CD8-positive, alpha-beta memory T cell (primary cell): ENCODE data around the gene APBA3. TPM values are rescaled to one million over a fixed set of nuclear protein-coding genes. Genes with fewer than 3 reads are reported as not detected.
A peak's percentile ranks its signal among the peaks of the same experiment; 100 is the strongest.

Experiments
- CTCF ChIA-PET: fragments of 350-600 bp; sonication (Branson Sonifier 250); formaldehyde crosslinking; loops from one replicate; lab custom pipeline; 2021; ENCODE audit warnings: antibody characterized with exemption; lab: Charles Lee
- POLR2A ChIA-PET: fragments of 350-600 bp; sonication (Branson Sonifier 250); formaldehyde crosslinking; loops from one replicate; lab custom pipeline; 2021; ENCODE audit warnings: antibody characterized with exemption; lab: Charles Lee
- DNase-seq, 5 donors: peaks; one replicate each; pipeline versions ENCODE4 v3.0.0 to v3.0.0-alpha.2; 2020 to 2022; ENCODE audit warnings: mixed read lengths in 1 of 5
- H3K27ac ChIP-seq: one replicate; pipeline ENCODE4 v1.7.0; 2013; ENCODE audit warnings: low read depth, mild to moderate bottlenecking, low read length, moderate library complexity
- H3K27me3 ChIP-seq: 2 replicates; pipeline ENCODE4 v1.7.0; 2013; ENCODE audit warnings: low read length, mild to moderate bottlenecking; ENCODE audit not compliant: insufficient read depth, poor library complexity, severe bottlenecking
- H3K36me3 ChIP-seq: 2 replicates; pipeline ENCODE4 v1.7.0; 2013; ENCODE audit warnings: mild to moderate bottlenecking, low read length, moderate library complexity; ENCODE audit not compliant: insufficient read depth
- H3K4me1 ChIP-seq: 2 replicates; pipeline ENCODE4 v1.7.0; 2013; ENCODE audit warnings: mild to moderate bottlenecking, low read length, moderate library complexity; ENCODE audit not compliant: insufficient read depth
- H3K4me3 ChIP-seq: 2 replicates; pipeline ENCODE4 v1.7.0; 2013; ENCODE audit warnings: mild to moderate bottlenecking, low read length
- H3K9me3 ChIP-seq: 2 replicates; pipeline ENCODE4 v1.7.0; 2013; ENCODE audit warnings: mild to moderate bottlenecking, low read length
- H3K27ac Mint-ChIP-seq, 8 donors: one replicate each; pipeline ENCODE4 v1.8.0; 2020 to 2021; ENCODE audit warnings: mixed read lengths in 8 of 8, mild to moderate bottlenecking in 6 of 8, inconsistent platforms in 3 of 8, moderate library complexity in 3 of 8
- H3K27me3 Mint-ChIP-seq, 2 donors: one replicate each; pipeline ENCODE4 v1.8.0; 2020 to 2021; ENCODE audit warnings: mixed read lengths in 2 of 2, mild to moderate bottlenecking in 1 of 2, moderate library complexity in 1 of 2
- H3K36me3 Mint-ChIP-seq, 3 donors: one replicate each; pipeline ENCODE4 v1.8.0; 2020 to 2021; ENCODE audit warnings: mixed read lengths in 3 of 3, inconsistent platforms in 1 of 3, mild to moderate bottlenecking in 1 of 3
- H3K4me1 Mint-ChIP-seq, 3 donors: one replicate each; pipeline ENCODE4 v1.8.0; 2020 to 2021; ENCODE audit warnings: mixed read lengths in 3 of 3, inconsistent platforms in 1 of 3, mild to moderate bottlenecking in 1 of 3
- H3K4me3 Mint-ChIP-seq, 7 donors: one replicate each; pipeline ENCODE4 v1.8.0; 2020 to 2021; ENCODE audit warnings: mixed read lengths in 7 of 7, mild to moderate bottlenecking in 6 of 7, moderate library complexity in 4 of 7, inconsistent platforms in 2 of 7
- H3K9me3 Mint-ChIP-seq, 5 donors: one replicate each; pipeline ENCODE4 v1.8.0; 2020 to 2022; ENCODE audit warnings: mixed read lengths in 5 of 5, mild to moderate bottlenecking in 3 of 5, moderate library complexity in 2 of 5, inconsistent platforms in 1 of 5
- polyA plus RNA-seq: library from polyadenylated mRNA; unstranded; fragments of 300-500 nt; fragmentation: Illumina TruSeq; gene quantifications from one replicate; pipeline ENCODE4 v1.2.3, GENCODE V29; 2021
- total RNA-seq, 2 experiments: library from RNA; stranded (reverse); gene quantifications; one replicate each; pipeline ENCODE4 v1.2.3, GENCODE V29; 2021

The APBA3 gene
- total and polyA plus RNA-seq, 3 experiments from 2014 or later, result 36.3 to 40.8 (median 39.0) TPM

- Histone ChIP-seq H3K36me3 (peaks cover 17% of the 10 kb centered on the region), H3K27me3 (no peaks in the 10 kb centered on the region), H3K27ac (no peak overlapping the region), H3K9me3 (no peaks in the 10 kb centered on the region), H3K4me3 (no peak overlapping the region), H3K4me1 (no peaks in the 10 kb centered on the region)
- Mint-ChIP-seq H3K4me1 (peaks cover 10 to 15% (median 12%) of the 10 kb centered on the region in 3 donors), H3K27ac (no peak overlapping the region), H3K9me3 (no peaks in the 10 kb centered on the region), H3K36me3 (peaks cover 5 to 54% (median 7%) of the 10 kb centered on the region in 3 donors), H3K27me3 (no peaks in the 10 kb centered on the region), H3K4me3 (no peak overlapping the region)
- ChIA-PET POLR2A (no interaction called here), CTCF (interaction anchor here (1.2 kb wide), 1 partner anchor 71 kb away, joined by 3 read pairs; no protein-coding TSS in a partner anchor)
- DNase-seq, result no peak
Measured at GRCh38 chr19:3751236-3751635, 10.3 kb downstream of the APBA3 start.

- peaks cover 3 to 46% (median 7%) of the 10 kb centered on the region in 3 donors for H3K36me3 Mint-ChIP-seq
- no peak overlapping the region for H3K27ac Mint-ChIP-seq
- H3K4me3 ChIP-seq, result no peak overlapping the region
- no peaks in the 10 kb centered on the region for H3K9me3 ChIP-seq
- DNase-seq, result no peak
- H3K9me3 Mint-ChIP-seq, result no peaks in the 10 kb centered on the region
- CTCF ChIA-PET, result interaction anchor here (1.9 kb wide), 1 partner anchor 12 kb away, joined by 4 read pairs; the partner anchor contains the start of gene MRPL54
- POLR2A ChIA-PET, result interaction anchor here (0.6 kb wide), 1 partner anchor 13 kb away, joined by 3 read pairs; no protein-coding TSS in a partner anchor
- H3K27me3 ChIP-seq, result no peaks in the 10 kb centered on the region
- no peak overlapping the region for H3K27ac ChIP-seq
- peaks cover 17% of the 10 kb centered on the region for H3K36me3 ChIP-seq
- H3K4me1 ChIP-seq, result no peaks in the 10 kb centered on the region
- peaks cover 5 to 8% (median 6%) of the 10 kb centered on the region in 3 donors for H3K4me1 Mint-ChIP-seq
- no peaks in the 10 kb centered on the region for H3K27me3 Mint-ChIP-seq
- no peak overlapping the region for H3K4me3 Mint-ChIP-seq
Measured at GRCh38 chr19:3750211-3750610, 11.3 kb downstream of the APBA3 start.

GRCh38 chr19:3748965-3749364 lies 12.5 kb downstream of the APBA3 start:
- POLR2A ChIA-PET, result interaction anchor here (0.7 kb wide), 1 partner anchor 1847 kb away, joined by 7 read pairs; no protein-coding TSS in a partner anchor
- Mint-ChIP-seq H3K9me3 (no peaks in the 10 kb centered on the region), H3K27ac (peak overlapping the region in 1 of 8 donors; percentile 32), H3K4me1 (no peaks in the 10 kb centered on the region), H3K36me3 (peaks cover 3 to 35% (median 7%) of the 10 kb centered on the region in 3 donors), H3K4me3 (no peak overlapping the region), H3K27me3 (no peaks in the 10 kb centered on the region)
- CTCF ChIA-PET, result interaction anchor here (0.9 to 1.9 kb wide), 2 partner anchors 14 to 39 kb away, joined by 3 to 4 read pairs; partner anchors contain the start of gene MRPL54
- no peak overlapping the region for H3K27ac ChIP-seq
- H3K36me3 ChIP-seq, result peaks cover 17% of the 10 kb centered on the region
- no peaks in the 10 kb centered on the region for H3K27me3 ChIP-seq
- H3K9me3 ChIP-seq, result no peaks in the 10 kb centered on the region
- H3K4me1 ChIP-seq, result no peaks in the 10 kb centered on the region
- no peak for DNase-seq
- no peak overlapping the region for H3K4me3 ChIP-seq

GRCh38 chr19:3746371-3747056 lies 15.0 kb downstream of the APBA3 start:
- Histone ChIP-seq H3K27me3 (no peaks in the 10 kb centered on the region), H3K36me3 (peaks cover 15% of the 10 kb centered on the region), H3K27ac (no peak overlapping the region), H3K4me3 (no peak overlapping the region), H3K4me1 (no peaks in the 10 kb centered on the region), H3K9me3 (no peaks in the 10 kb centered on the region)
- H3K4me3 Mint-ChIP-seq, result no peak overlapping the region
- ChIA-PET POLR2A (interaction anchor here (0.5 kb wide), 1 partner anchor 51 kb away, joined by 3 read pairs; no protein-coding TSS in a partner anchor), CTCF (interaction anchor here (0.6 to 1.0 kb wide), 2 partner anchors 9 to 193 kb away, joined by 3 to 4 read pairs; no protein-coding TSS in a partner anchor)
- no peak for DNase-seq
- no peaks in the 10 kb centered on the region for H3K9me3 Mint-ChIP-seq
- H3K27ac Mint-ChIP-seq, result peak overlapping the region in 1 of 8 donors; percentile 88
- H3K4me1 Mint-ChIP-seq, result no peaks in the 10 kb centered on the region
- no peaks in the 10 kb centered on the region for H3K27me3 Mint-ChIP-seq
- H3K36me3 Mint-ChIP-seq, result peaks cover 5 to 18% (median 7%) of the 10 kb centered on the region in 3 donors

GRCh38 chr19:3745363-3746045 lies 16.0 kb downstream of the APBA3 start:
- CTCF ChIA-PET, result no interaction called here
- H3K36me3 ChIP-seq, result peaks cover 12% of the 10 kb centered on the region
- no peak overlapping the region for H3K4me3 ChIP-seq

GRCh38 chr19:3743486-3743885 lies 18.0 kb downstream of the APBA3 start:
- ChIA-PET POLR2A (interaction anchor here (0.5 kb wide), 1 partner anchor 639 kb away, joined by 4 read pairs; no protein-coding TSS in a partner anchor), CTCF (no interaction called here)
- H3K4me1 ChIP-seq, result peaks cover 12% of the 10 kb centered on the region
- H3K4me3 ChIP-seq, result no peak overlapping the region
- peaks cover 0 to 2% (median 0%) of the 10 kb centered on the region in 3 donors for H3K36me3 Mint-ChIP-seq
- DNase-seq, result no peak
- H3K27ac Mint-ChIP-seq, result no peak overlapping the region
- H3K27me3 ChIP-seq, result no peaks in the 10 kb centered on the region
- H3K36me3 ChIP-seq, result no peaks in the 10 kb centered on the region
- H3K4me3 Mint-ChIP-seq, result no peak overlapping the region
- no peak overlapping the region for H3K27ac ChIP-seq
- no peaks in the 10 kb centered on the region for H3K9me3 Mint-ChIP-seq
- no peaks in the 10 kb centered on the region for H3K9me3 ChIP-seq
- H3K27me3 Mint-ChIP-seq, result no peaks in the 10 kb centered on the region
- H3K4me1 Mint-ChIP-seq, result peaks cover 5 to 12% (median 10%) of the 10 kb centered on the region in 3 donors

More at GRCh38 chr19:3745363-3746045, 16.0 kb downstream of the APBA3 start:
- Histone ChIP-seq H3K9me3 (no peaks in the 10 kb centered on the region), H3K4me1 (no peaks in the 10 kb centered on the region), H3K27ac (no peak overlapping the region), H3K27me3 (no peaks in the 10 kb centered on the region)
- no peaks in the 10 kb centered on the region for H3K27me3 Mint-ChIP-seq
- no peaks in the 10 kb centered on the region for H3K9me3 Mint-ChIP-seq
- POLR2A ChIA-PET, result no interaction called here
- no peak overlapping the region for H3K4me3 Mint-ChIP-seq
- H3K27ac Mint-ChIP-seq, result no peak overlapping the region
- no peaks in the 10 kb centered on the region for H3K4me1 Mint-ChIP-seq
- DNase-seq, result no peak
- H3K36me3 Mint-ChIP-seq, result peaks cover 5 to 12% (median 5%) of the 10 kb centered on the region in 3 donors

- DNase-seq, result no peak
- H3K27ac Mint-ChIP-seq, result no peak overlapping the region
- H3K4me1 Mint-ChIP-seq, result peaks cover 5 to 23% (median 14%) of the 10 kb centered on the region in 3 donors
- ChIA-PET POLR2A (no interaction called here), CTCF (no interaction called here)
- H3K27me3 Mint-ChIP-seq, result no peaks in the 10 kb centered on the region
- Histone ChIP-seq H3K4me1 (peaks cover 12% of the 10 kb centered on the region), H3K4me3 (no peak overlapping the region), H3K27ac (no peak overlapping the region), H3K36me3 (no peaks in the 10 kb centered on the region), H3K27me3 (no peaks in the 10 kb centered on the region), H3K9me3 (no peaks in the 10 kb centered on the region)
- H3K9me3 Mint-ChIP-seq, result no peaks in the 10 kb centered on the region
- H3K36me3 Mint-ChIP-seq, result peaks cover 3 to 16% (median 6%) of the 10 kb centered on the region in 3 donors
- no peak overlapping the region for H3K4me3 Mint-ChIP-seq
Measured at GRCh38 chr19:3740431-3740830, 21.1 kb downstream of the APBA3 start.
